NCI-H2081 (cell line): ENCODE results near the gene PIWIL4.
"Not testable (repeated sequence)": the region's sequence is repeated elsewhere in the genome, so short reads cannot be mapped to it uniquely, and the experiment has no call there.

Source experiments
- DNase-seq, 2 experiments: peaks; one replicate each; lab custom pipeline; 2025; lab: John Stamatoyannopoulos, UW

PIWIL4 gene

DNA sequence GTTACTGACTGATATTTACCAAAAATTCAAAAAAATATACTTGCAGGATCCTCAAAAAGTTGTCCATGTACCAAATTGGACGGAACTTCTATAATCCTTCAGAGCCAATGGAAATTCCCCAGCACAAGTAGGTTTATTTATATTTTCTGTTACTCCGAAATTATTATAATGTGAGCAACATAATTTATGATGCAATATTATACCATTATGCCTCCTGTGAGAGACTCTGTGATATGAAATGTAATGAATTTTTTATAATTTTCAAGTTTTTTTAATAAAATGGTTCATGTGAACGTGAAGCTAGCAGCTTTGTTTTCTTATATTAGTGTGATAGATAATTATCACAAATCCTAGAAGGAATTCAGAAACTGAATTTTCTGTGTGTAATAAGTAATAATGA, 18.2 kb downstream of the PIWIL4 start:
- no peak for DNase-seq

DNA sequence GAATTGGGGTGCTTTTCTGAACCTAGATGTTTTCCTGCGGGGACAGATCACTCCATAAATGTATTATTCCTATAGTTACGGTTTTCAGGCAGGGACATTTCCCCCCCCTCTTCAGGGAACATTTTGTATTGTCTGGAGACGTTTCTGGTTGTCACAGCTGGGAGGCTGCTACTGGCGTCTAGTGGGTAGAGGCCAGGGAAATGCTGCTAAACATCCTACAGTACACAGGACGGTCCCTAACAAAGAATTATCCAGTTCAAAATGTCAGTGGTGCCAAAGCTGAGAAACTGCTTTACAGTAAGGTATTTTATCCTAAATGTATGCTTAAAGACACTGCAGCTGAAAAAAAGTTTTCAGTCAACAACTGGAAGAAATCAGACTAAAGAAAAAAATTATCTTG, 19.4 kb downstream of the PIWIL4 start:
- DNase-seq, result no peak

DNA sequence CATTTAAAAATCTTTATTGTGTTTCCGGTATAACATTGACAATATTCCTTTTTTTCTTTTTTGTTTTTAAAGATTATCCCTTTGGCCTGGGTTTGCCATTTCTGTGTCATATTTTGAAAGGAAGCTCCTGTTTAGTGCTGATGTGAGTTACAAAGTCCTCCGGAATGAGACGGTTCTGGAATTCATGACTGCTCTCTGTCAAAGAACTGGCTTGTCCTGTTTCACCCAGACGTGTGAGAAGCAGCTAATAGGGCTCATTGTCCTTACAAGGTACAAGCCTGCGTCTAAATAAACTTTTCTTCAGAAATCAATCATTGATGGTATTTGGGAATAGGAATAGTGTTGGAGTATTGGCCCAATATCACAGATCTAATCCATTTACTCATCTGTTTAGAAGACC, 19.8 kb downstream of the PIWIL4 start:
- DNase-seq, result no peak

DNA sequence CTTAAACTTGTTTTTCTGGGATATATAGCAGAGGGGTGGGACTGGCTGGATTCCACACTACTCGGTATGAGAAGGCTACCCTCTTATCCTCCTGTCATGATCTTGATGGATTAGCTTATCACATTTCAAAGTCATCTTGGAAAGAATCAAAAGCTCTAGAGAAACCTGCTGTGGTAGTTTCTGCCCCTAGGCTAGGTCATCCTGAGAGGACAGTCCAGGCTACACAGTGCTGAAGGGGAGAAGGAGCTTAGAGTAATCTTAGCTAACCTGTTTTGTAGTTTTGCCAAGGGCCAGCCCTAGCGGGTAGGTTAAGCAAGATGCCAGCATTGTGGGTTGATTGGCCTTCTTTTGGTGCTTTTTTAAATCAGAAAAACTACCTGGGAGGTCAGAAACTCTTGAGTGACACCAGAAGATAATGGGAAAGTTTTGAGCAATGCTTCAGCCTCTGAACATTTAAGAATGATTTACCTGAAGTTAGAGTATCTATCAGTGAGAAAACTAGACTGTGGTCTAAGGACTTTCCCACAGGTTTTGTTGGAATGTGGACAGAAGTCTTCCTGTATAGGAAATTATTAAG, 21.3 kb downstream of the PIWIL4 start:
- DNase-seq, result no peak

DNA sequence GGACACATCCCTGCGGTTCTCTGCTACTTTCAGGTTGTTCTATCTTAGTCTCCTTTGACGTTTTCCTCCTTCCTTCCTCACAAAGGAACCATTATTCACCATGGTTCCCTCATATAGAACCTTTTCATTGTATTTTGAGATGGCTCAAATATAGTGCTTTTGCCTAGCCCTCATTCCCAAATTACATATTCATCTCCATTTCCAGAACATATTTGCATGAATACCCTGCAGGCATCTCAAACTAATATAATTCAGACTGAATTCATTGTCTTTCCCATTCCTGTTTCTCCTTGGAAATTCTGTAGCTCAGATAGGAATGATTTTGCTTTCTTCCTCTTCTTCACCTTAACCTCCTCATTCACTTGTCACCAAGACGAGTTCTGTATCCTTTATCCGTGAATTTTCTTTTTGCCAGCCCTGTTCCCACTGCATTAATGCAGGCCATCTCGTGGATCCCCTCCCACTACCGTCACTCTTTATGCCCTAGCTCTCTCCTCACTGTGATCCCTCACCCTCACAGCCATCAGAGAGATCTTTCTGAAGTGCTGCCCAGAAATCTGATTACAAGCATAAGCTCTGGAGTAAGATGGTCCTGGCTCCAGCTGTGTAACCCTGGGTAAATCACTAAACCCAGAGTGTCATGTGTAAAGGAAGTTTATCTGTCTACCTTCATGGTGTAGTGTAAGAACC, 23.3 kb downstream of the PIWIL4 start:
- no peak for DNase-seq

DNA sequence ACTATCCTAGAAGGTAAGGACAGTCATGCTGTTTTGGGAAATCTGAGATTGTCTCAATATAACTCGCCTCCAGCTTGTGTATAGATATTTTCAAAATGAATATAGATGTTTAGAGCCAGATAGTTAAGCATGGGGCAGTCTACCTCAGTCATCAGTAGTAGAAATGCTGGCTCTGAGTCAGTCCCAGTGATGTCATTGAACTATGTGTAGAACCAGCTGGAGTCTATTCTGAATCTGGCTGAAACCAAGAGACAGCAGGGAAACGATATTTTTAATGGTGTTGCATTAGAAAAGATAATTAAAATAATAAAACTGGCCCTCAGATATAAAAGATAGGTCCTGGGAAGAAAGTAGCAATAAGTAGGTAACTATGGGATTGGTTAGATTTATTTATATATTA, 25.9 kb downstream of the PIWIL4 start:
- DNase-seq, result no peak

DNA sequence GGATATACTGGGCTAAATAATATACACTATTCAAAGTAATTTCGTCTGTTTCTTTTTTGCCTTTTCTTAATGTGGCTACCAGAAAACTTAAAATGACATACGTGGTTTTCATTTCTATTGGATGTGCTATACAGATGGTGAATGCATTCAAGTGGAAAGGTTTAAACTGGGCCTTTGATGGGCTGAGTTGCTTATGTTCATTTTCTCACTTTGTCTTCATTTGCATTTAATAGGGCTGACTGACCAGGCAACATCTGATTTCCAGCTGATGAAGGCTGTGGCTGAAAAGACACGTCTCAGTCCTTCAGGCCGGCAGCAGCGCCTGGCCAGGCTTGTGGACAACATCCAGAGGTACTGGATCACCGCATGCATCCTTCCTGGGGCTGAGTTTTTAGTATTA, 27.9 kb downstream of the PIWIL4 start:
- no peak for DNase-seq

DNA sequence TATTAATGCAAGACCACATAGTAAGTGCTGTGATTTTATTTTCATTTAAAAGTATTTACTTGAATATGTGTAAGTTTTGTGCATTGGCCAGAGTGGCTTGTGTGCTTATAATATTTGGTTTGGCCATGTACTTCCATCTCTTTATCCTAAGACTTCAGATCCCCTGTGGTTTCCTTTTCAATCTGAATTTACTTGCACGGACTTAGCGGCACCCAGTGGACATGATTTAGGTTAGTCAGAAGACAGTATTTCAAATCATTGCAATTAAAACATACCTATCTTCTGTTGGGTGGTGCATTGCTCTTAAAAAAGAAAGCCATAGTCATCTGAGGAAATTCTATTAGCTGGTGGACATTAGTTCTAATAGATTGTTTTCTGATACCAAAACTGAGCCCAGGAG, 30.7 kb downstream of the PIWIL4 start:
- no peak for DNase-seq

DNA sequence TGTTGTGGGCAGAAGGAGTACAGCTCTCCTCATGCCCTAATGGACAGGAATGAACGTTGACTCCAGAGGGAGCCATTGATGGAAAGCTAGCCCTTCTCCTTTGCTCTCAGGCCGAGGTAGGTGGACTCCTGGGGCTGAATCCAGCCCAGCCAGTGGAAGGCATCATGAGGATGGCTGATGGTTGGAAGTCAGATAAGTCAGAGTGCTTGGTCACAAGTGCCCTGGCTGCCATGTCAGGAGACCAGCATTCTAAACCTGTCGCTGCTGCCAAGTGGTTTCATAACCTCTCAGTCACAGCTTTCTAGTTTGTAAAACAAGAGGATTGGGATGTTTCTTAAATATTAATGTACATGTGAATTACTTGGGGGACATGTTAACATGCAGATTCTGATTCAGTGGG, 32.3 kb downstream of the PIWIL4 start:
- no peak for DNase-seq

DNA sequence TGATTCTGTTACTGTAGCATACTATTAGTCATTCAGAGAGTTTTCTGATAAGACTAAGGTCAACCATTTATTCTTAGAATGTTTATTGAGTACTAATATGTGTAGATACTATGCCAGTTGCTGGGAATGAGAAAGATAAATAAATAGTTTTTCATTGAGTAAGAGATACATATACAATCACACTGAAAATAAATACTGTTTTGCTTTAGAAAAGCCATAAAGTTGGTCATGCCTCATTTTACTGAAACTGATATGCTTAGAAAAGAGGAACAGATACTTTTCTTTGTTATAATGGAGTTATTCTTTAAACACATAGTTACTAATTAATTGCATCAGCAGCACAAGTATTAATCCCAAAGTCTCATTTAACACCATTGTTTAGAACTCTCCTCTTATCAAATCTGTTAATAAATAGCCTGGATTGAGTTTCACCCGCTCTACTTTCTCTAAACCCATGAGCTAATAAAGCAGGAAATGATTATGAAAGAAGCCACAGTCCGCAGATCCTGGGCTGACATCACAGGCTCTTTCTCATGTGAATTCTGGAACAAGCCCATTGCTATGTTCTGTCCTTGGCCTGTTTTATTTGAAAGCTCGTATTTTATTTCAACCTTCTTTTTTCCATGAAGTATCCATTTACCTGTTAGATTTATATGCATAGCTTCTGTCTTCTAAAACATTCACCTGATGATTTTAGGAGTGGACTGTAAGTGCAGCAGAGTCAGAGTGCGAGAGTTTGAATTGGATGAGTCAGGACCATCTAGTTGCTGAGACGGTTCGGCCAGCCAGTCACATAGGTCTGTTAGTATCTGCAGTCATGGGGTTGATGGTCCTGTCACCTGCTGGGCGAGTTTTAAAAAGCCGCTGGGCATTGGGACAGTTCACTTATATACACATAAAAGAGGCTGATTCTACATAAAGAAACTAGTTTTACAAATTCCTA, 35.5 kb downstream of the PIWIL4 start:
- no peak for DNase-seq

DNA sequence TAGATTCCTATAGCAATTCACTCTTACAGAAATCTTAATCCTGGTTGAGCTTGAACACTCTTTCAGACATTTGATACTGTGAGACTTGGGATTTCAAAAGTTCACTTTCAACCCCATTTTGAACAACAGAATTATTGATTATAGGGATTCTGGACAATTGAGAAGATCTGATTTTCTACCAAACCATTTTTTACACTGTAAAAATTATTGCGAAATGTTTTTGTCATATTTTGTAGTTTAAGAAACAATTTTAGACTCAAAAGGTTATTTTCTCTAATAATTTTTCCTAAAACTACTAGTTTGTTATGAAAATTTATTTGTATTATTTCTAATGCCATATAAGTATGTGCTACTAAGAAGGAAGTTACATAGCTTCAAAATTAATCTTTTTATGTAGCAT, 36.4 kb downstream of the PIWIL4 start:
- no peak for DNase-seq

DNA sequence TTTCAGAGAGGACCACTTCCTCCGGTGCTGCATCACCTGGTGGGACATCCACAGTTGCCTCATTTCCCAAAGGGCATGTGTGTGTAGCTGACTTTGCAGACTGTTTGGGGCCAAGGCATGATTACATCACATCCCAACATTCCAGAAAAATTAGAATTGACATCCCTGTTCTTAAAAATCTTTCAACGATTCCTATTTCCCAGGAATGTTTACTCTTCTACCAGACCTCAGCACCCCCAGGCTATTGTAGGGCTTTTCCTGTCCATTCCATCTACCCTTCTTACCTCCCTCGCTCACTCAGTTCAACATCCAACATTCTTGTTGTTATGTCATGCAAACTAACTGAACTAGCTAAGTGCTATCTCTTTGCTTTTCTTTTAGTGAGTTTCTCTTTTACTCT, 37.3 kb downstream of the PIWIL4 start:
- DNase-seq, result no peak

DNA sequence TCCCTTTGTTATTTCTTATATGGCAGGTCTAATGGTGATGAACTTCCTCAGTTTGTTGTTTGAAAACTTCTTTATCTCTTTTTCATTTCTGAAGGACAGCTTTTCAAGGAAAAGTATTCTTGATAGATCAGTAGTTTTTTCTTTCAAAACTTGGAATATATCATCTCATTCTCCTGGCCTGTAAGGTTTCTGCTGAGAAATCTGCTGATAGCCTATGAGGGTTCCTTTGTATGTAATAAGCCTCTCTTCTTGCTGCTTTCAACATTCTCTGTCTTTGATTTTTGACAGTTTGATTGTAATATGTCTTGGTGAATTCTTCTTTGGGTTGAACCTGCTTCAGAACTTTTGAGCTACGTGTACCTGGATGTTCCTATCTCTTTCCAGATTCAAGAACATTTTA, 46.0 kb downstream of the PIWIL4 start:
- no peak for DNase-seq

DNA sequence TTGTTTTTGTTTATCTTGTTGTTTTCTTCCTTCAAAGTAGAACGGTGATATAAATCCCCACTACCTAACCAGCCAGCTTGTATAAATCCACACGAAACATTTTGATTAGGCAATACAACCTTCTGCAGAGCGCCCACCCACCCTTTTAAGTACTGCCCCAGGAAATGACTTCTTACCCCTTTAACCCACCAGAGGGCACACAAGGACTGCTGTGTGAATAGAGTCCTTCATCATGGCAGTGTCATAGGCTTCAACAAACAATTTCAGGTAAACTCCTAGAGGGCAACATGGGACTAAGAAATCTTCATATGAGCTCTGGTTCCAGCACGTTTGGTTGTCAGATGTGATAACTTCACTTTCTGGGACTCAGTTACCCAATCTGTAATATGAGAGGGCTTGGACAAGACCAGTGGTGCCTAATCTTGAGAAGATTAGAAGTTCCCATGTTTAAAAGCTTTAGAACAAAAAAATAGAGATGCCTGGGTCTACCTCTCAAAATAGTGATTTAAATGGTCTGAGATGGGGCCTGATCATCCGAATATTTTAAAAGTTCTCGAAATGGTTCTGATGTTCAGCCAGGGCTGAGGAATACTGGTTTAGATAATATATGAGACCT, 56.1 kb downstream of the PIWIL4 start:
- peak; percentile 76 to 86 for DNase-seq

DNA sequence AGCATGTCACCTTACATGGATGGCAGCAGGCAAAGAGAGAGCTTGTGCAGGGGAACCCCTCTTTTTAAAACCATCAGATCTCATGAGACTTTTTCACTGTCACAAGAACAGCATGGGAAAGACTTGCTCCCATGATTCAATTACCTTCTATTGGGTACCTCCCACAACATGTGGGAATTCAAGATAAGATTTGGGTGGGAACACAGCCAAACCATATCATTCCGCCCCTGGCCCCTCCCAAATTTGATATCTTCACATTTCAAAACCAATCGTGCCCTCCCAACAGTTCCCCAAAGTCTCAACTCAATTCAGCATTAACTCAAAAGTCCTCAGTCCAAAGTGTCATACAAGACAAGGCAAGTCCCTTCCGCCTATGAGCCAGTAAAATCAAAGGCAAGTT, 58.3 kb downstream of the PIWIL4 start:
- DNase-seq, result not testable (repeated sequence)

DNA sequence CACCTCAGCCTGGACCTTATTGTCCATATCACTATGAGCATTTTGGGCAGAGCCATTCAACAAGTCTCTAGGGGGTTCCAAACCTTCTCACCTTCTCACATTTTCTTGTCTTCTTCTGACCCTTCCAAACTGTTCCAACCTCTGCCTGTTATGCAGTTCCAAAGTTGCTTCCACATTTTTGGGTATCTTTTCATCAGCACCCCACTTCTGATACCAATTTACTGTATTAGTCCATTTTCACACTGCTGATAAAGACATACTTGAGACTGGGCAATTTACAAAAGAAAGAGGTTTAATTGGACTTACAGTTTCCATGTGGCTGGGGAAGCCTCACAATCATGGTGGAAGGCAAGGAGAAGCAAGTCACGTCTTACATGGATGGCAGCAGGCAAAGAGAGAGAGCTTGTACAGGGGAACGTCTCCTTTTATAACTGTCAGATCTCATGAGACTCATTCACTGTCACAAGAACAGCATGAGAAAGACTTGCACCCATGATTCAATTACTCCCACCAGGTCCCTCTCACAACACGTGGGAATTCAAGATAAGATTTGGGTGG, 59.9 kb downstream of the PIWIL4 start:
- not testable (repeated sequence) for DNase-seq

DNA sequence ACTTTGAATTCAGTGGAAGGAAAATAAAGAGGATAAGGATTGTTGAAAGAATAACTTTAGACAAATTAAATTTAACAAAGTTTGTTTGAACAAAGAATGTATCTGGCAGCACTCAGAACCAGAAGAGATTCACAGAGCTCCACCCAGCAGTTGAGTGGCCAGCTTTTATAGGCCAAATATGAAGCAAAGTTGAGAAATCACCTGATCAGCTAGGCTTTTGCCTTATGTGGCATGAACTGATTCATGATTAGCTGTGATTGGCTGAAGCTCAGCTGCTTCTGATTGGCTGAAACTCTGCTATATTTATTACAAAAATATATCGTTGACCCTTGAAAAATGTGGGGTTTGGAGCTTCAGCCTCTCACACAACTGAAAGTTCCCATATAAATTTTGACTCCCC, 62.6 kb downstream of the PIWIL4 start:
- DNase-seq, result no peak

DNA sequence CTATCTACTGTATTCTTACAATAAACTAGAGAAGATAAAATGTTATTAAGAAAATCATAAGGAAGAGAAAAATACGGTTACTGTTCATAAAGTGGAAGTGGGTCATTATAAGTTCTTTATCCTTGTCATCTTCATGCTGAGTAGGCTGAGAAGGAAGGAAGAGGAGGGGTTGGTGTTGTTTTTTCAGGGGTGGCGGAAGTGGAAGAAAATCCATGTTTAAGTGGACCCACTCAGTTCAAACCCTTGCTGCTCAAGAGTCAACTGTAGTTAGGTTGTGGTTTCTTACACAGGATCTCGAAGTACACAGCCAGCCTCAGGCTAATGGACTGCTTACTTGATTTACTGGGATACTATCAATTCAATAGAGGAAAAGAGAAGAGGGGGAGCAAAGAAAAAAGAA, 63.1 kb downstream of the PIWIL4 start:
- DNase-seq, result no peak

DNA sequence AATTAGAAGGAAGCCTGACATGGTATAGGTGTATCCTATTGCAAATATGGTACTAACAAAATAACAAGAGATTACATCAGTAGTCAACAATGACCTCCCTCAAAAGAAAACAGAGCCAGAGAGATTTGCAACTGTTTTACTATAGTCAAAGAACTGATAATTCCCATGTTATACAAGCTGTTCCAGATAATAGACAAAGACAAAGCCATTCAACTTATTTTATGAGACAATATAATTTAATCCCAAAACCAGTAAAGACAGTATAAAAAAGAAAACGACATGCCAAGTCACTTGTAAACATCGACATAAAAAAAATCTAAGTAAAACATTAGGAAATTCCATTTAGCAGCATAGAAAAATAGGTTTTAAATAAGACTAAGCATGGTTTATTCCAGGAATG, 65.2 kb downstream of the PIWIL4 start:
- DNase-seq, result no peak

DNA sequence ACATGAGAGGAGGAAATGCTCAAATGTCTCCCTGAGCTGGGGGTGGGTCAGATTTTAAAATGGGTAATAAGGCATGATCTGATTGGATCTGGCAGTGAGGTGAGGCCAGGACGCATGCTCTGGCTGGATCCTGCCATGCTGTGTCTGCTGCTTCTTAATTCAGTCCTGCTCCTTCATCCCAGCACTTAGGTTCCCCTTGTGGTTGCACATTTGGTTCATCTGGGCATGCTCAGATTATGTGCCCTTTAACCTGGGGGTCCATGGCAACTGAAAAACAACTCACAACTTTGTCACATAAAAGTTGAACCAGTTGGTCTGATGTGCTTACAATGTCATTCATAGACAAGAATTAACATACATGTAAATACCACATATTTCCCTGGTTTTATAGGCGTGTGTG, 67.9 kb downstream of the PIWIL4 start:
- no peak for DNase-seq

DNA sequence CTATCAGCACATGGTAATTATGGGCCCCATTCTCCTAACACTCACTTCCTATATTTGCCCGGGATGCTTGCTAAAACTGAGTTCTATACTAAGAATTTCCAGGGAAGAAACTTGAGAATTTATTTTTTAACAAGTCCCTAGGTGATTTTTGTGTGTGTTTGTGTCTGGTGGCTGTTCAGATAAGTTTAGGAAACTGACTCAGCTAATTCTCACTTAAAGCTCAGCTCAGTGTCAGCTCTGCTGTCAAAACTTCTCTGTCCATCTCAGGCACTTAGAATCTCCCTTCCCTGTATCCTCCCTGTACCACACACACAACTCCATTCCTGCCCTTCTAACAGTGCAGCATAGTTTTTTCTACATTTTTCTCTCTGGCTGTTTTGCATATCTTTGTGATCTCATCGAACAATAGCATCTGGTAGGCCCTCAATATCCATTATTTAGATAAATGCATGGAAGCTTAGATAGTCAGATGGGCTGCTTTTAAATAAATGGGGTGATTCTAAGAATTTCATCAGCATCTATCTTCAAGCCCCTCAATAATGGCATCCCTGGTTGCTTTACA, 69.3 kb downstream of the PIWIL4 start:
- no peak for DNase-seq

DNA sequence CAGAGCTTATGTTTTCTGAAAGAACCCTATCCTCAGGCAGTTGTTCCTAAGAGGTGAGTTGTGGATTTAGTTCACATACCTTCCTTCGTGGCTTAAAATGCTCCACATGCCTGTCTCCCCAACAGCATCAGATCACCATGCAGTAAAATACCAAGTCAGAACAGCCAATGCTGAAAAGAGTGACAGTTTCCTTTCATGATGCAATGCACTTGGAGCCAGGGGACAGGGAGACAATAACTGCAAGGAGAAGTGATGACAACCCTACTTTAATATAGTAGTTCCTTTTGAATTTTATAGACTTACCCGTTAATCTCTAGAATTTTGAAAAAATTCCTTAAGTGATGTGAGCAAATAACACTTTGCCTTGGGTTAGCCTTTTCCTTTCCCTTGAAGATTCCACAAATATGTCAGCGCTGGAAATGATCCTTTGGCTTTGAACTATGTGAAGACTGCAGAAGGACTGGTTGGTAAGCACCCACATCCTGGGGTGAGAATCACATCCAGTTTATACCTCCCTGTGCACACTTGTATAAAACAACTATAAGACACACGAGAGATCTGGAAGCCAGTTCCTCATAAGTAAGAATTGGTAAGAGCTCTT, 71.2 kb downstream of the PIWIL4 start:
- no peak for DNase-seq
